H1 (cell line): ENCODE data around the gene UBE2E3. TPM values are rescaled to one million over a fixed set of nuclear protein-coding genes. Genes with fewer than 3 reads are reported as not detected.

Source experiments
- HDAC2 ChIP-seq, 2 experiments: fragments of 300-600 bp in 1 of 2; sonication (generic) in 1 of 2; IDR thresholded peaks; 2 replicates each; pipeline ENCODE4 v1.6.1; 2011 to 2012; ENCODE audit warnings: low read depth in 2 of 2, low read length in 2 of 2, mild to moderate bottlenecking in 2 of 2, moderate library complexity in 2 of 2, borderline replicate concordance in 1 of 2, inconsistent platforms in 1 of 2
- polyA plus RNA-seq, 7 experiments: library from polyadenylated mRNA; depleted of rRNA in 3 of 7; stranded (reverse) in 5 of 7; unstranded in 2 of 7; fragments of >200 nt in 5 of 7; fragments of 200-250 nt in 2 of 7; gene quantifications; 1 replicate in 5 of 7; 2 replicates in 1 of 7; 4 replicates in 1 of 7; pipeline versions ENCODE4 v1.2.1 to v1.2.3, GENCODE V29; 2011 to 2013; ENCODE audit warnings: missing spikeins in 2 of 7, mixed read lengths in 2 of 7
- total RNA-seq: library from RNA; stranded (reverse); fragmentation: NEBNext Ultra II Directional; extraction: Animal tissue kit (Norgen Biotek cat#: 25700); gene quantifications from 2 replicates; pipeline ENCODE4 v1.2.1, GENCODE V29; 2021
- TF ChIP-seq, protein P1 (sequence below): fragments of 300-600 bp; sonication (generic); IDR thresholded peaks from 2 replicates; pipeline ENCODE4 v1.7.1; 2012; ENCODE audit warnings: low read length, moderate library complexity, mild to moderate bottlenecking, inconsistent platforms; ENCODE audit not compliant: insufficient replicate concordance

The UBE2E3 gene
- total and polyA plus RNA-seq, 2 of the 8 experiments (the other 6 are each of a cell fraction or from before 2014, with no cell fraction given), result 106 to 132 TPM

DNA sequence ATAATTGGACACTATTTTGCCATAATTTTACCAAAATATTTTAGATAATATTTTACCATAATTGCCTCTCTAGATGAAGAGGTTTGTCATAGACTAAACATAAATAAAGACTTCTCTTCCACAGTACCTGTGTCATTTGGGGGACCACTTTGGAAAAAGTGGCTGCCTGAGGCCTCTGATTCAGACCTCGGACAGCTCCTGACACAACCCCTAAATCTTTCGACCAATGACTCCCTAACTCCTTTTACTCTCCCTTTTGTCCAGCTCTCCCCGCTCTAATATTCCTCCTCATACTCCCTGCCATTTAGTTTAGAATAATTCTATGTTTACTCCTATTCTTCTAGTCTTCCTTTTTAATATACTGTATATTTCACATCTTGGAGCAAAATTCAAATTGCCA is 36.0 kb upstream of the UBE2E3 start (continued):
- TF ChIP-seq, protein P1, sequence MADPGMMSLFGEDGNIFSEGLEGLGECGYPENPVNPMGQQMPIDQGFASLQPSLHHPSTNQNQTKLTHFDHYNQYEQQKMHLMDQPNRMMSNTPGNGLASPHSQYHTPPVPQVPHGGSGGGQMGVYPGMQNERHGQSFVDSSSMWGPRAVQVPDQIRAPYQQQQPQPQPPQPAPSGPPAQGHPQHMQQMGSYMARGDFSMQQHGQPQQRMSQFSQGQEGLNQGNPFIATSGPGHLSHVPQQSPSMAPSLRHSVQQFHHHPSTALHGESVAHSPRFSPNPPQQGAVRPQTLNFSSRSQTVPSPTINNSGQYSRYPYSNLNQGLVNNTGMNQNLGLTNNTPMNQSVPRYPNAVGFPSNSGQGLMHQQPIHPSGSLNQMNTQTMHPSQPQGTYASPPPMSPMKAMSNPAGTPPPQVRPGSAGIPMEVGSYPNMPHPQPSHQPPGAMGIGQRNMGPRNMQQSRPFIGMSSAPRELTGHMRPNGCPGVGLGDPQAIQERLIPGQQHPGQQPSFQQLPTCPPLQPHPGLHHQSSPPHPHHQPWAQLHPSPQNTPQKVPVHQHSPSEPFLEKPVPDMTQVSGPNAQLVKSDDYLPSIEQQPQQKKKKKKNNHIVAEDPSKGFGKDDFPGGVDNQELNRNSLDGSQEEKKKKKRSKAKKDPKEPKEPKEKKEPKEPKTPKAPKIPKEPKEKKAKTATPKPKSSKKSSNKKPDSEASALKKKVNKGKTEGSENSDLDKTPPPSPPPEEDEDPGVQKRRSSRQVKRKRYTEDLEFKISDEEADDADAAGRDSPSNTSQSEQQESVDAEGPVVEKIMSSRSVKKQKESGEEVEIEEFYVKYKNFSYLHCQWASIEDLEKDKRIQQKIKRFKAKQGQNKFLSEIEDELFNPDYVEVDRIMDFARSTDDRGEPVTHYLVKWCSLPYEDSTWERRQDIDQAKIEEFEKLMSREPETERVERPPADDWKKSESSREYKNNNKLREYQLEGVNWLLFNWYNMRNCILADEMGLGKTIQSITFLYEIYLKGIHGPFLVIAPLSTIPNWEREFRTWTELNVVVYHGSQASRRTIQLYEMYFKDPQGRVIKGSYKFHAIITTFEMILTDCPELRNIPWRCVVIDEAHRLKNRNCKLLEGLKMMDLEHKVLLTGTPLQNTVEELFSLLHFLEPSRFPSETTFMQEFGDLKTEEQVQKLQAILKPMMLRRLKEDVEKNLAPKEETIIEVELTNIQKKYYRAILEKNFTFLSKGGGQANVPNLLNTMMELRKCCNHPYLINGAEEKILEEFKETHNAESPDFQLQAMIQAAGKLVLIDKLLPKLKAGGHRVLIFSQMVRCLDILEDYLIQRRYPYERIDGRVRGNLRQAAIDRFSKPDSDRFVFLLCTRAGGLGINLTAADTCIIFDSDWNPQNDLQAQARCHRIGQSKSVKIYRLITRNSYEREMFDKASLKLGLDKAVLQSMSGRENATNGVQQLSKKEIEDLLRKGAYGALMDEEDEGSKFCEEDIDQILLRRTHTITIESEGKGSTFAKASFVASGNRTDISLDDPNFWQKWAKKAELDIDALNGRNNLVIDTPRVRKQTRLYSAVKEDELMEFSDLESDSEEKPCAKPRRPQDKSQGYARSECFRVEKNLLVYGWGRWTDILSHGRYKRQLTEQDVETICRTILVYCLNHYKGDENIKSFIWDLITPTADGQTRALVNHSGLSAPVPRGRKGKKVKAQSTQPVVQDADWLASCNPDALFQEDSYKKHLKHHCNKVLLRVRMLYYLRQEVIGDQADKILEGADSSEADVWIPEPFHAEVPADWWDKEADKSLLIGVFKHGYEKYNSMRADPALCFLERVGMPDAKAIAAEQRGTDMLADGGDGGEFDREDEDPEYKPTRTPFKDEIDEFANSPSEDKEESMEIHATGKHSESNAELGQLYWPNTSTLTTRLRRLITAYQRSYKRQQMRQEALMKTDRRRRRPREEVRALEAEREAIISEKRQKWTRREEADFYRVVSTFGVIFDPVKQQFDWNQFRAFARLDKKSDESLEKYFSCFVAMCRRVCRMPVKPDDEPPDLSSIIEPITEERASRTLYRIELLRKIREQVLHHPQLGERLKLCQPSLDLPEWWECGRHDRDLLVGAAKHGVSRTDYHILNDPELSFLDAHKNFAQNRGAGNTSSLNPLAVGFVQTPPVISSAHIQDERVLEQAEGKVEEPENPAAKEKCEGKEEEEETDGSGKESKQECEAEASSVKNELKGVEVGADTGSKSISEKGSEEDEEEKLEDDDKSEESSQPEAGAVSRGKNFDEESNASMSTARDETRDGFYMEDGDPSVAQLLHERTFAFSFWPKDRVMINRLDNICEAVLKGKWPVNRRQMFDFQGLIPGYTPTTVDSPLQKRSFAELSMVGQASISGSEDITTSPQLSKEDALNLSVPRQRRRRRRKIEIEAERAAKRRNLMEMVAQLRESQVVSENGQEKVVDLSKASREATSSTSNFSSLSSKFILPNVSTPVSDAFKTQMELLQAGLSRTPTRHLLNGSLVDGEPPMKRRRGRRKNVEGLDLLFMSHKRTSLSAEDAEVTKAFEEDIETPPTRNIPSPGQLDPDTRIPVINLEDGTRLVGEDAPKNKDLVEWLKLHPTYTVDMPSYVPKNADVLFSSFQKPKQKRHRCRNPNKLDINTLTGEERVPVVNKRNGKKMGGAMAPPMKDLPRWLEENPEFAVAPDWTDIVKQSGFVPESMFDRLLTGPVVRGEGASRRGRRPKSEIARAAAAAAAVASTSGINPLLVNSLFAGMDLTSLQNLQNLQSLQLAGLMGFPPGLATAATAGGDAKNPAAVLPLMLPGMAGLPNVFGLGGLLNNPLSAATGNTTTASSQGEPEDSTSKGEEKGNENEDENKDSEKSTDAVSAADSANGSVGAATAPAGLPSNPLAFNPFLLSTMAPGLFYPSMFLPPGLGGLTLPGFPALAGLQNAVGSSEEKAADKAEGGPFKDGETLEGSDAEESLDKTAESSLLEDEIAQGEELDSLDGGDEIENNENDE, result peak; percentile 36
- TF ChIP-seq HDAC2 (IDR thresholded peaks at IDR 0.05; ENCODE audit: borderline replicate concordance in 1 of 2, low read depth in 2 of 2, low read length in 2 of 2), result no peak
- TF ChIP-seq, all 59 proteins: peak for 1
